K562 (cell line): ENCODE results near the gene PRDM8. TPM values are rescaled to one million over a fixed set of nuclear protein-coding genes. Genes with fewer than 3 reads are reported as not detected.

Source experiments
- ARID1B ChIP-seq: fragments of 450-650 bp; IDR thresholded peaks from 2 replicates; pipeline ENCODE4 v1.6.1; 2016; ENCODE audit warnings: antibody characterized with exemption, mild to moderate bottlenecking, inconsistent platforms
- CBFA2T3 ChIP-seq: fragments of 450-650 bp; IDR thresholded peaks from 2 replicates; pipeline ENCODE4 v1.6.1; 2017
- DPF2 ChIP-seq: fragments of 450-650 bp; IDR thresholded peaks from 2 replicates; pipeline ENCODE4 v1.6.1; 2016
- HDAC1 ChIP-seq, 2 experiments: fragments of 450-650 bp; IDR thresholded peaks; 2 replicates each; pipeline ENCODE4 v1.6.1; 2016 to 2017; ENCODE audit warnings: inconsistent platforms in 1 of 2, mild to moderate bottlenecking in 1 of 2, moderate library complexity in 1 of 2
- ILK ChIP-seq: fragments of 450-650 bp; IDR thresholded peaks from 2 replicates; pipeline ENCODE4 v1.6.1; 2016; ENCODE audit warnings: missing genetic modification characterization, low read depth, mild to moderate bottlenecking, missing compliant biosample characterization, moderate library complexity, borderline replicate concordance
- MEIS2 ChIP-seq: fragments of 450-650 bp; IDR thresholded peaks from 2 replicates; pipeline ENCODE4 v1.6.1; 2014; ENCODE audit warnings: mild to moderate bottlenecking; ENCODE audit not compliant: partially characterized antibody
- polyA plus RNA-seq, 8 experiments: library from polyadenylated mRNA; depleted of rRNA in 4 of 8; stranded (reverse) in 5 of 8; unstranded in 3 of 8; fragments of >200 nt; fragmentation: Nextera tagmentation in 2 of 8; fragmentation: Illumina TruSeq in 1 of 8; extraction: Ambion mirVana in 2 of 8; extraction: Trizol in 1 of 8; gene quantifications; 2 replicates each; pipeline versions ENCODE4 v1.2.1 to v1.2.3, GENCODE V29; 2011 to 2014; ENCODE audit warnings: inconsistent platforms in 1 of 8, missing spikeins in 1 of 8
- total RNA-seq, 7 experiments: library from RNA; depleted of rRNA in 6 of 7; stranded (reverse); fragments of >200 nt in 6 of 7; fragmentation: Illumina TruSeq in 2 of 7; extraction: Trizol in 2 of 7; gene quantifications; 2 replicates each; pipeline versions ENCODE4 v1.2.1 to v1.2.3, GENCODE V29; 2011 to 2021; ENCODE audit warnings: low replicate concordance in 1 of 7
- TF ChIP-seq, protein P1 (sequence below), 2 experiments: IDR thresholded peaks in 1 of 2; conservative IDR thresholded peaks in 1 of 2; 2 replicates each; pipeline ENCODE4 v1.6.1; 2016; ENCODE audit warnings: low read depth in 2 of 2, mild to moderate bottlenecking in 1 of 2, missing compliant biosample characterization in 1 of 2, missing genetic modification characterization in 1 of 2, moderate library complexity in 1 of 2

The PRDM8 gene
- total and polyA plus RNA-seq, 9 of the 15 experiments (the other 6 are each of a cell fraction or from before 2014, with no cell fraction given): 0.40 TPM; not detected in 8

DNA sequence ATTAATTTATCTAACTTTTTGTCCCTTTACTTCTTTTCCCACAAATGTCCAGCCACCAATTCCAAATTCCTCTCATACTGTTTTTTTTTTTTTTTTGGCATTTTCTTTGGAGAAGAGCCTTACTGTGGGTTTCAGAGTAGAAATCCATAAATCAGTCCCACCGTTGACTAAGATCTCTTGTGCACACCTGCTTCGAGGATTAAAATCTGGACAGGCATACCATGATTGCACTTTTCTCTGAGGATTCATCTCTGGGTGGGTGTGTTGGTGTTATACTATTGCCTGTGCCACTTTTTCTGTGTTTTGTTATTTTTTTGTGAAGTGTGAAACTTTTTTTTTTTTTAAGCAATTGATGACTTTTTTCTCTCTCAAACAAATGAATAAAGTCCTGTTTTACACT, 13.2 kb downstream of the PRDM8 start (continued):
- TF ChIP-seq MEIS2 (peak; percentile 63), CBFA2T3 (0 out of 2 replicates have a peak, but pooled peaks have one; percentile 36), HDAC1 (IDR thresholded peaks at IDR 0.05) (peak in 1 of 2 experiments; percentile 38; a peak in 1 of 4 replicates), ARID1B (peak; percentile 15; the same call in 1 of the 2 replicates), ILK (tag) (no peak), DPF2 (0 out of 2 replicates have a peak, but pooled peaks have one; percentile 15)
- TF ChIP-seq, protein P1, sequence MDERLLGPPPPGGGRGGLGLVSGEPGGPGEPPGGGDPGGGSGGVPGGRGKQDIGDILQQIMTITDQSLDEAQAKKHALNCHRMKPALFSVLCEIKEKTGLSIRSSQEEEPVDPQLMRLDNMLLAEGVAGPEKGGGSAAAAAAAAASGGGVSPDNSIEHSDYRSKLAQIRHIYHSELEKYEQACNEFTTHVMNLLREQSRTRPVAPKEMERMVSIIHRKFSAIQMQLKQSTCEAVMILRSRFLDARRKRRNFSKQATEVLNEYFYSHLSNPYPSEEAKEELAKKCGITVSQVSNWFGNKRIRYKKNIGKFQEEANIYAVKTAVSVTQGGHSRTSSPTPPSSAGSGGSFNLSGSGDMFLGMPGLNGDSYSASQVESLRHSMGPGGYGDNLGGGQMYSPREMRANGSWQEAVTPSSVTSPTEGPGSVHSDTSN (CRISPR knock-in tag; IDR thresholded peaks at IDR 0.05; ENCODE audit: low read depth): no peak
- TF ChIP-seq, protein P1 (tag; conservative IDR thresholded peaks at IDR 0.05; ENCODE audit: low read depth): 0 out of 2 replicates have a peak, but pooled peaks have one; percentile 18
